Testis (tissue), 2 donors: ENCODE results near the gene SRRM2.

Experiments used
- POLR2A ChIP-seq: fragments of 450-650 bp; IDR thresholded peaks from one replicate; pipeline ENCODE4 v1.6.1; 2017; ENCODE audit warnings: antibody characterized with exemption, mild to moderate bottlenecking, moderate library complexity
- TF ChIP-seq, protein P1 (sequence below), 3 experiments: fragments of 450-650 bp in 2 of 3; fragments of 200-600 bp in 1 of 3; sonication (generic) in 1 of 3; IDR thresholded peaks; one replicate each; pipeline ENCODE4 v1.5.1; 2016 to 2019; ENCODE audit warnings: antibody characterized with exemption in 3 of 3, mild to moderate bottlenecking in 2 of 3, moderate library complexity in 1 of 3

DNA sequence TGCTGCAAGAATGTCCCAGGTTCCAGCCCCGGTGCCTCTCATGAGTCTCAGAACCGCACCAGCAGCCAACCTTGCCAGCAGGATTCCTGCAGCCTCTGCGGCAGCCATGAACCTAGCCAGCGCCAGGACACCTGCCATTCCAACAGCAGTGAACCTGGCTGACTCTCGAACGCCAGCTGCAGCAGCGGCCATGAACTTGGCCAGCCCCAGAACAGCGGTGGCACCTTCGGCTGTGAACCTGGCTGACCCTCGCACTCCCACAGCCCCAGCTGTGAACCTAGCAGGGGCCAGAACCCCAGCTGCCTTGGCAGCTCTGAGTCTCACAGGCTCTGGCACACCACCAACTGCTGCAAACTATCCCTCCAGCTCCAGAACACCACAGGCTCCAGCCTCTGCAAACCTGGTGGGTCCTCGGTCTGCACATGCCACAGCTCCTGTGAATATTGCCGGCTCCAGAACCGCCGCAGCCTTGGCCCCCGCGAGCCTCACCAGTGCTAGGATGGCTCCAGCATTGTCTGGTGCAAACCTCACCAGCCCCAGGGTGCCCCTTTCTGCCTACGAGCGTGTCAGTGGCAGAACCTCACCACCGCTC lies 14.8 kb downstream of the SRRM2 start:
- TF ChIP-seq, protein P1, sequence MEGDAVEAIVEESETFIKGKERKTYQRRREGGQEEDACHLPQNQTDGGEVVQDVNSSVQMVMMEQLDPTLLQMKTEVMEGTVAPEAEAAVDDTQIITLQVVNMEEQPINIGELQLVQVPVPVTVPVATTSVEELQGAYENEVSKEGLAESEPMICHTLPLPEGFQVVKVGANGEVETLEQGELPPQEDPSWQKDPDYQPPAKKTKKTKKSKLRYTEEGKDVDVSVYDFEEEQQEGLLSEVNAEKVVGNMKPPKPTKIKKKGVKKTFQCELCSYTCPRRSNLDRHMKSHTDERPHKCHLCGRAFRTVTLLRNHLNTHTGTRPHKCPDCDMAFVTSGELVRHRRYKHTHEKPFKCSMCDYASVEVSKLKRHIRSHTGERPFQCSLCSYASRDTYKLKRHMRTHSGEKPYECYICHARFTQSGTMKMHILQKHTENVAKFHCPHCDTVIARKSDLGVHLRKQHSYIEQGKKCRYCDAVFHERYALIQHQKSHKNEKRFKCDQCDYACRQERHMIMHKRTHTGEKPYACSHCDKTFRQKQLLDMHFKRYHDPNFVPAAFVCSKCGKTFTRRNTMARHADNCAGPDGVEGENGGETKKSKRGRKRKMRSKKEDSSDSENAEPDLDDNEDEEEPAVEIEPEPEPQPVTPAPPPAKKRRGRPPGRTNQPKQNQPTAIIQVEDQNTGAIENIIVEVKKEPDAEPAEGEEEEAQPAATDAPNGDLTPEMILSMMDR (IDR thresholded peaks at IDR 0.05), result no peak
- no peak for TF ChIP-seq POLR2A
